T1000 (cell line): ENCODE data around the gene NIM1K.
A peak's percentile ranks its signal among the peaks of the same experiment; 100 is the strongest.
"Not testable (repeated sequence)": the region's sequence is repeated elsewhere in the genome, so short reads cannot be mapped to it uniquely, and the experiment has no call there.

Experiments used
- DNase-seq: peaks from one replicate; lab custom pipeline; 2025; ENCODE audit warnings: mixed read lengths; lab: John Stamatoyannopoulos, UW

Gene NIM1K

DNA sequence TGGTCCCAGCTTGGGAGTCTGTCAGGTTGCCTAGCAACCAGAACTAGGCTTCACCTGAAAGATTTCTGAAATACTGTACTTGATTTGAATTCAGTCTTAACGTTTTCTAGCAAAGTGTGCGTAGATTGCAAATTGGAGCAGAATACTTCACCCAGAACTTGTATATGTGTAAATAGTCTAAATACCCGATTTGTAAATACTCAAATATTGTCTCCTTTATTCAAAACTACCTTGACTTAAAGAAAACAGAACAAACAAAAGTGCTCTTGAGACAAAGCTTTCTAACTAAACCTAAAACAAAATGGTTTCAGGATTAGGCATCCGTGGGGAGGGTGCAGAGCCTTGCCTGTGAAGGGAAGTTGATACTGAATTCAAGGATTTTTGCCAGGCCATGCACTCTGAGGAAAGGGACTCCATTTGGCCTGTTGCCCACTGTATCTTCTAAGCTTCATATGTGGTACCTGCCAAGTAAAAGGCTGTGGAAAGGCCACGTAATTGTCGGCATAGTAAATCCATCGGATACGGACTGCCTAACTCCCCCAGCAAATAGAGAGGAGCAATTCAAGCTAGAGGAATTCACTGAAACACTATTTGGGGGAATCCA is 121.9 kb downstream of the NIM1K start:
- DNase-seq: no peak

- no peak for DNase-seq
Observed at GRCh38 chr5:43314724-43315123, 122.7 kb downstream of the NIM1K start.

DNA sequence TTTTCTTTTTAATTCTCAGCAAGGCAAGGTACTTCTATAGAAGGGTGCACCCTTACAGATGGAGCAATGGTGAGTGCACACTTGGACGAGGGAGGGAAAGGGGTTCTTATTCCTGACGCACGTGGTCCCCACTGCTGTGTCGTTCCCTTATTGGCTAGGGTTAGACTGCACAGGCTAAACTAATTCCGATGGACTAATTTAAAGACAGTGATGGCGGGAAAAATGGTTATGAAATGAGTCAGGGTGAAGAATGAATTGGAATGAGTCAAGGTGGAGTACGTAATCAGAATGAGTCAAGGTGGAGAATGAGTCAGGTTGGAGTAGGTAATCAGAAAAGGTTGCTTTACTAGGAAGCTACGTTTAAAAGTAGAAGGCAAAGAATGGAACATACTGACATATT is 123.2 kb downstream of the NIM1K start:
- peak; percentile 23 for DNase-seq

- no peak for DNase-seq
Observed at GRCh38 chr5:43315682-43316081, 123.7 kb downstream of the NIM1K start.

GRCh38 chr5:43316421-43316820 is 124.4 kb downstream of the NIM1K start:
- DNase-seq: no peak

DNA sequence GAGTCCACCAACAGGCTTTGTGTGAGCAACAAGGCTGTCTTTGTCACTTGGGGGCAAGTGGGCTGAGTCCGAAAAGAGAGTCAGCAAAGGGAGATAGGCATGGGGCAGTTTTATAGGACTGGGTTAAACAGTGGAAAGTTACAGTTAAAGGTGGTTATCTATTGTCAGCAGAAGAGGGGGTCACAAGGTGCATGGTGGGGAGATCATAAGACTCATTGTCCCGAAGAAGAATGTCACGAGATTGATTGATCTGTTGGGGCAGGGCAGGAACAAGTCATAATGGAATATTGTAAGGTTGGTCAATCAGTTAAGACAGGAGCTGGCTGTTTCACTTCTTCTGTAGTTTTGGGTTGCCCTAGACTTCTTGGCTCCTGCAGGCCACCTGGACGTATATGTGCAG is 128.8 kb downstream of the NIM1K start:
- no peak for DNase-seq

DNA sequence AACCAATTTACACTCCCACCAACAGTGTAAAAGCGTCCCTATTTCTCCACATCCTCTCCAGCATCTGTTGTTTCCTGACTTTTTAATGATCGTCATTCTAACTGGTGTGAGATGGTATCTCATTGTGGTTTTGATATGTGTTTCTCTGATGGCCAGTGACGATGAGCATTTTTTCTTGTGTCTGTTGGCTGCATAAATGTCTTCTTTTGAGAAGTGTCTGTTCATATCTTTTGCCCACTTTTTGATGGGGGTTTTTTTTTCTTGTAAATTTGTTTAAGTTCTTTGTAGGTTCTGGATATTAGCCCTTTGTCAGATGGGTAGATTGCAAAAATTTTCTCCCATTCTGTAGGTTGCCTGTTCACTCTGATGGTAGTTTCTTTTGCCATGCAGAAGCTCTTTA is 131.5 kb downstream of the NIM1K start:
- DNase-seq: not testable (repeated sequence)

DNA sequence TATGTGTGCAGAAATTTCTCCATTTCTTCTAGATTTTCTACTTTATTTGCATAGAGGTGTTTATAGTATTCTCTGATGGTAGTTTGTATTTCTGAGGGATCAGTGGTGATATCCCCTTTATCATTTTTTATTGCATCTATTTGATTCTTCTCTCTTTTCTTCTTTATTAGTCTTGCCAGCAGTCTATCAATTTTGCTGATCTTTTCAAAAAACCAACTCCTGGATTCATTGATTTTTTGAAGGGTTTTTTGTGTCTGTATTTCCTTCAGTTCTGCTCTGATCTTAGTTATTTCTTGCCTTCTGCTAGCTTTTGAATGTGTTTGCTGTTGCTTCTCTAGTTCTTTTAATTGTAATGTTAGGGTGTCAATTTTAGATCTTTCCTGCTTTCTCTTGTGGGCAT is 133.6 kb downstream of the NIM1K start:
- not testable (repeated sequence) for DNase-seq
